Measurements from ENCODE around the gene LHB.
"Not testable (repeated sequence)": the region's sequence is repeated elsewhere in the genome, so short reads cannot be mapped to it uniquely, and the experiment has no call there.

LHB gene

DNA sequence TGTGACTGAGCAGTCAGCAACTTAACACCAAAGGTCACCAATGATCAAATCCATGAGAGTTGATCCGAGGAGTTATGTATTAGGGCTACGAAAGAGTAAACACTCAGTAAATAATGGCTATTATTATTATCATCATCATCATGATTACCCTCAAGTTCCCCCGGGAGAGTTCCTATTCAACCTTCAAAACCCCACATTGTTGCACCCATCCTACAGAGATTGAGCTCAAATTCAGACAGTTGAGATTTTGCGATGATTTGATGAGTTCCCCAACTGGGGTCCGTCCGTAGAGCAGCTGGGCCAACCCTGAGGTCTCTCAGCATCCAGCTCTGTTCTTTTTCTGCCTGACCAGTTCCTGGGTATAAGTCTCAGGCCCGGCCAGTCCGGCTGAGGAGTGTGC is 21.2 kb upstream of the LHB start:
- DNase-seq = not testable (repeated sequence)

DNA sequence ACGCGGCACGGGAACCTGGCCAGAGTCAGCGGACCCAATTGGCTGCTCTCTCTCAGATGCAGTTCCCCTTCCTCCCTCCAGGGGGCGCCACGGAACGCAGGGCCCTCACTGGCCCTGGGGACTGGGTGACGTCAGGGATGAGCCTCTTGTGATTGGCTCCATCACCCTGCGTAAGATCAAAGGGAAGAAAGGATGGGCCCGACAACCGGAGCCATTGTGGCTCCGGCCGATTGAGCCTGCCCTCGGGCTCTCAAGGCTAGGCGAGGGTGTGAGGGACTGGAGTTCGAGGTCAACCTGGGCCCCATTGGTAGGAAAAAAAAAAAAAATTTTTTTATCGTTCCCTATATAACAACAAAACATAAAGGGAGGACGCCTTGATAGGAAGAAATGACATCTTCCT is 19.9 kb upstream of the LHB start, which contains the start of gene CGB1:
Gene CGB1, minus strand, starts transcription at position 81 of the 400 bp plus-strand sequence. CDS start 184 bp downstream, outside the sequence.
- DNase-seq = peak in 1 of 5 donors; percentile 57

DNA sequence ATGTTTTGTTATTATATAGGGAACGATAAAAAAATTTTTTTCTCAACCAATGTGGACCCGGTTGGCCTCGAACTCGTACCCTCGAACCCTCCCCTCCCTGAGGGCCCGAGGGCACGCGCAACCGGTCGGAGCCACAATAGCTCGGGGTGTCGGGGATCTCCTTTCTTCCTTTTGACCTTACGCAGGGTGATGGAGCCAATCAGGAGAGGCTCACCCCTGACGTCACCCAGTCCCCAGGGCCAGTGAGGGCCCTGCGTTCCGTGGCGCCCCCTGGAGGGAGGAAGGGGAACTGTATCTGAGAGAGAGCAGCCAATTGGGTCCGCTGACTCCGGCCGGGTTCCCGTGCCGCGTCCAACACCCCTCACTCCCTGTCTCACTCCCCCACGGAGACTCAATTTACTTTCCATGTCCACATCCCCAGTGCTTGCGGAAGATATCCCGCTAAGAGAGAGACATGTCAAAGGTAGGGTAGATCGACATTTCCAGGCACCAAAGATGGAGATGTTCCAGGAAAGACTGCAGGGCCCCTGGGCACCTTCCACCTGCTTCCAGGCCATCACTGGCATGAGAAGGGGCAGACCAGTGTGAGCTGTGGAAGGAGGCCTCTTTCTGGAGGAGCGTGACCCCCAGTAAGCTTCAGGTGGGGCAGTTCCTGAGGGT is 14.9 kb upstream of the LHB start, which contains the start of gene CGB2:
Gene CGB2, plus strand, starts transcription at position 249 of the 660 bp plus-strand sequence. Its CDS starts 206 bp downstream, at position 455.
- peak in 3 of 5 donors; percentile 25 to 77 (median 40) for DNase-seq

DNA sequence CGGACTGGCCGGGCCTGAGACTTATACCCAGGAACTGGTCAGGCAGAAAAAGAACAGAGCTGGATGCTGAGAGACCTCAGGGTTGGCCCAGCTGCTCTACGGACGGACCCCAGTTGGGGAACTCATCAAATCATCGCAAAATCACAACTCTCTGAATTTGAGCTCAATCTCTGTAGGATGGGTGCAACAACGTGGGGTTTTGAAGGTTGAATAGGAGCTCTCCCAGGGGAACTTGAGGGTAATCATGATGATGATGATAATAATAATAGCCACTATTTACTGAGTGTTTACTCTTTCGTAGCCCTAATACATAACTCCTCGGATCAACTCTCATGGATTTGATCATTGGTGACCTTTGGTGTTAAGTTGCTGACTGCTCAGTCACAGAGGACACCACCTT is 13.4 kb upstream of the LHB start:
- DNase-seq = not testable (repeated sequence)

DNA sequence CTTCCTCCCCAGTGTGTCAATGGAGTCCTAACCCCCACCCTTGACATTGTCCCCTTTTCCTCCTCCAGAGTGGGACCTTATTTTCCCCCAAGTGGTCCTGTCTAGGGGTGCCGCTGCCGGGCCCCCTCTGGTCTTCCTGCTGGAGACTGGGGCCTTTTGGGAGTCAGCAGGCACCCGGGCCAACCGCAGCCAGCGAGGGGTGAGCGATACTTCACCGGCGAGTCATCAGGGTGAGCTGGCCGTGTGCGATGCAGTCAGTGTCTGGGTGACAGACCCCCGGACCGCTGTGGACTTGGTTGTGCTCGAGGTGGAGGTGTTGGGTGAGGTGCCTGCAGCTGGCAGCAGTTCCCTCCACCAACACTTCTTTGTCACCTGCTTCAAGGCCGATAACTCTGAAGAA is 12.9 kb upstream of the LHB start:
- DNase-seq = not testable (repeated sequence)

DNA sequence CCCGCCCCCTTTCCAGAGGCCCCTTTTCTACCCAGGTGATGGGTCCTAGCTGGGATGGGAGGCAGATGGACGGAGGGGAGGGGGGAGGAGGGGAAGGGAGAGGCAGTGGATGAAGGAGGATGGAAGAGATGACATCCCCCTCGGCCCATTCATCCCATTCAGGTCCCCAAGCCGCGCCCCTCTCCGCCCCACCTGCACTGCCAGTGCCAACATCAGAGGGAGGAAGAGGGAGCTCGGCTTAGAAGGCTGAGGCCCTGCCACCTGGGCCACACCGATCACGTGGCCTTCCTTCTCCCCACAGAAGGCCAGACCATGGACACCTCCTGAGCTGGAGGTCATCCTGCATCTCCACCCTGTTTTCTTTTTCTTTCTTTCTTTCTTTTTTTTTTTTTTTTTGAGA is 11.8 kb upstream of the LHB start:
- not testable (repeated sequence) for DNase-seq

DNA sequence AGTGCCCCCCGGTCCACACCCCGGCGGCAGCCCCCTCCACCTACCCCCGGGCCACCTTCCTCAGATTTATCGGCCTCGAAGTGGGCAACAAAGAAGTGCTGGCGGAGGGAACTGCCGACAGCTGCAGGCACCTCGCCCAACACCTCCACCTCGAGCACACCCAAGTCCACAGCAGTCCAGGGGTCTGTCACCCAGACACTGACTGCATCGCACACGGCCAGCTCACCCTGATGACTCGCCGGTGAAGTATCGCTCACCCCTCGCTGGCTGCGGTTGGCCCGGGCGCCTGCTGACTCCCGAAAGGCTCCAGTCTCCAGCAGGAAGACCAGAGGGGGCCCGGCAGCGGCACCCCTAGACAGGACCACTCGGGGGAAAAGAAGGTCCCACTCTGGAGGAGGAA is 8.7 kb upstream of the LHB start:
- DNase-seq = not testable (repeated sequence)

DNA sequence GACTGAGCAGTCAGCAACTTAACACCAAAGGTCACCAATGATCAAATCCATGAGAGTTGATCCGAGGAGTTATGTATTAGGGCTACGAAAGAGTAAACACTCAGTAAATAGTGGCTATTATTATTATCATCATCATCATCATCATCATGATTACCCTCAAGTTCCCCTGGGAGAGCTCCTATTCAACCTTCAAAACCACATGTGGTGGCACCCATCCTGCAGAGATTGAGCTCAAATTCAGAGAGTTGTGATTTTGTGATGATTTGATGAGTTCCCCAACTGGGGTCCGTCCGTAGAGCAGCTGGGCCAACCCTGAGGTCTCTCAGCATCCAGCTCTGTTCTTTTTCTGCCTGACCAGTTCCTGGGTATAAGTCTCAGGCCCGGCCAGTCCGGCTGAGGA is 8.2 kb upstream of the LHB start:
- DNase-seq = not testable (repeated sequence)

DNA sequence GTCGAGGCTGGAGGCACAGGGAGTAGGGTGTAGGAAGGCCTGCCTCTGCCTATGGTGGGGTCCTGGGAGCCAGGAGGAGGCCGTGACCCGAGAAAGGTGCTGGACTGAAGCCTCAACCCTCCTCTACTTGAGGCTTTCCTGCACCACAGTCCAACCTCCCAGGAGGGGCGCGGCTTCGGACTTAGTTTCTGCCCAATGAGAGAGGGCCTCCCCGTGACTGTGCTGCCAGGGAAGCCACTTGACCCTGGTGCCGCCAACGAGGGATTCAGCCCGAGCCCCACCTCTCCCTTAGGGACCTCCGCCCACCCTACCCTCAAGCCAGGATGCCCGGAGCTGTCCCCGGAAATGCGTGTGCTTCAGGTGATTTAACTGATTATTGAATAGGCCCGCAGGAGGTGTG is 7.3 kb upstream of the LHB start, which contains the start of gene CGB3:
Gene CGB3, minus strand, starts transcription at position 101 of the 400 bp plus-strand sequence. CDS start 362 bp downstream, outside the sequence.
- not testable (repeated sequence) for DNase-seq

DNA sequence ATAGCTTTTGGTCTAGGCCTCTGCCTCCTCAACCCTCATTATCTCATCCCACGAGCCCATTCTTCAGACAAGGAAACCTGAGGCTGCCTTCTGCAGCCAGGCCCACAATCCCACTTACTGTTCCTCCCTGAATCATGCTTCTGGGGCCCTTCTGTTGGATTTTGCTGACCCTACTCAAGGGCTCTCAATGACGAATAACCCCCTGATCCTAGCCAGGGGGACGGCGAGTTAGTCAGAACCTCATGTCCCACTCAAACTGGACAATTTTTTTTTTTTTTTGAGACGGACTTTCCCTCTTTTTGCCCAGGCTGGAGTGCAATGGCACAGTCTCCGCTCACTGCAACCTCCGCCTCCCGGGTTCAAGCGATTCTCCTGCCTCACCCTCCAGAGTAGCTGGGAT is 5.2 kb upstream of the LHB start:
- no peak for DNase-seq

DNA sequence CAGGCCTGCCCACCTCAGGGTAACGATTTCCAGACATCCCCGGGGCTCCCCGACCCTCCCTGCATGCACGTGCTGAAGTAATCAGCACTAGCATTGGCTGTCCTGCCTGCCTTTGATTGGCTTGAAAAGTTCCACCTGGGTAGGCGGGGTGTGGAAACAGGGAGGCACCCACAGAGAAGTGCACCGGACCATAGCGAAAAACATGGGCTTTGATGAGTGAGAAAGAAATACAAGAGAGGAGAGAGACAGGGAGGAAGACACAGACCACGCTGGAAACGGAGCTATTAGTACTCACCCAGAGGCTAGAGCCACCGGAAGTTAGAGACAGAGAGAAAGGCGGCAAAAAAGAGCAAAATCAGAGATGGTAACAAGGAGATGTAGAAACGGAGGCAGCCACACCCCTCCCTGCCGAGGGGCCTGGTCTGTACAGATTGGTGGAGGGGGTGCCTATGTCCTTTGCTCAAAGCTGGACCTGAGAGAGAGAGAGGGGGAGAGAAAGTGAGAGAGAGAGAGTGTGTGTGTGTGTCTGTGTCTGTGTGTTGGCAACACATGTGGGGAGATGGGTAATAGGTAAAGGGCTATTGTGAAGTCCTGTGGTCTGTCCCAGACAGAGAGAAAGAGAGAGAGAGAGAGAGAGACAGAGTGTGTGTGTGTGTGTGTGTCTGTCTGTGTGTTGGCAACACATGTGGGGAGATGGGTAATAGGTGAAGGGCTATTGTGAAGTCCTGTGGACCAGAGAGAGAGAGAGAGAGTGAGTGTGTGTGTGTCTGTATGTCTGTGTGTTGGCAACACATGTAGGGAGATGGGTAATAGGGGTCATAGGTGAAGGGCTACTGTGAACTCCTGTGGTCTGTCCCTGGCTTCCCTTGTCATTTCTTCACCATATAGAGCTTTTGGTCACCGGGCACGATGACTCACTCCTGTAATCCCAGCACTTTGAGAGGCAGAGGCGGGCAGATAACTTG is 4.3 kb upstream of the LHB start:
- no peak for DNase-seq

DNA sequence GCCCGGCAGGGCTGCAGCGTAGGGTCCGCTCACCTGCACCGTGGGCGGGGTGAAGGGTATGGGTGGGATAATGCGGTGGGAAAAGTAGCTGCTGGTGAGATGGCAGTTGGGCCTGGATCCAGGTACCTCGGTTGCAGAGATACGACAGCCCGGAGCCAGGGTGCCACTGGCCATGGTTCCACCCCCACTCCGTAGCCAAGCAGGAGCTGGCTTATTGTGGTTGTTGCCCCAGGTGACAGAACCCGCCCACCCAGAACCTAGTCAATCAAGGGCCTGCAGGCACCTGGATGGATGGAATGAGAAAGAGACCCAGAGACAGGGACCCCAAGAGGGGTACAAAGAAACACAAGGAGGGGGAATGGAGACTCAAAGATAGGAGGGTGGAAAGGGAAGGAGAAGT is 3.5 kb upstream of the LHB start:
- no peak for DNase-seq

DNA sequence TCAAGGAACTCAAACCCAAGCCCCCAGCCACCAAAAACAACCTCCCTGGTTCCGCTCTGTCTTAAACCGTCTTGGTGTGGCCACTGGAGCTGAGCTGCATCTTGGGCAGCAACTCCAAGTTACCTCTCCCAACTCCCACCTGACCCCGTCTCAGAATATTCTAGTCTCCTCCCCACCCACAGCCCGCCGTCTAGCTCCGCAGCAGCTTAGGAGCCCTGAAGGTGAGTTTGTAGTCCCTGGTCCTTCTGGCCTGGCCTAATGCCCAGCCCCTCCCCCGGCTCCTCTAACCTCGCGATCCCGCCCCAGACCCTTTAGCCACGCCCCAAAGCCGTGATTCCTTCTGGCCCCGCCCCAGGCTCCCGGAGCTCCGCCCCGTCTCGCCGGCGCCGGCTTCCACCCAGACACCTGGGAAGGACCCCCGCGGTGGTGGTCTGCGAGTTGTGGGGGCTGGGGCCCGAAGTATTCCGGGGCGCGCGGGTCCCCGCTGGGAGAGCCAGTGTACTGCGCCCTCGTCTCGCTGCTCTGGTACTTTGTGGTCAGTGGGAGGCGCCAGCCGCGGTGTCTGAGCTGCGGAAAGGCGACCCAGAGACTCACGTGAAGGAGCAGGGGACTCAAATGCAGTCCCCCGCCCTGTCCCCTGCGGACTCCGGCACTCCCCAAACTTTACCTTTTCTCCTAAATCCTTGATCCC is 2.5 kb upstream of the LHB start:
- DNase-seq = peak; percentile 41 to 60 (median 51)

DNA sequence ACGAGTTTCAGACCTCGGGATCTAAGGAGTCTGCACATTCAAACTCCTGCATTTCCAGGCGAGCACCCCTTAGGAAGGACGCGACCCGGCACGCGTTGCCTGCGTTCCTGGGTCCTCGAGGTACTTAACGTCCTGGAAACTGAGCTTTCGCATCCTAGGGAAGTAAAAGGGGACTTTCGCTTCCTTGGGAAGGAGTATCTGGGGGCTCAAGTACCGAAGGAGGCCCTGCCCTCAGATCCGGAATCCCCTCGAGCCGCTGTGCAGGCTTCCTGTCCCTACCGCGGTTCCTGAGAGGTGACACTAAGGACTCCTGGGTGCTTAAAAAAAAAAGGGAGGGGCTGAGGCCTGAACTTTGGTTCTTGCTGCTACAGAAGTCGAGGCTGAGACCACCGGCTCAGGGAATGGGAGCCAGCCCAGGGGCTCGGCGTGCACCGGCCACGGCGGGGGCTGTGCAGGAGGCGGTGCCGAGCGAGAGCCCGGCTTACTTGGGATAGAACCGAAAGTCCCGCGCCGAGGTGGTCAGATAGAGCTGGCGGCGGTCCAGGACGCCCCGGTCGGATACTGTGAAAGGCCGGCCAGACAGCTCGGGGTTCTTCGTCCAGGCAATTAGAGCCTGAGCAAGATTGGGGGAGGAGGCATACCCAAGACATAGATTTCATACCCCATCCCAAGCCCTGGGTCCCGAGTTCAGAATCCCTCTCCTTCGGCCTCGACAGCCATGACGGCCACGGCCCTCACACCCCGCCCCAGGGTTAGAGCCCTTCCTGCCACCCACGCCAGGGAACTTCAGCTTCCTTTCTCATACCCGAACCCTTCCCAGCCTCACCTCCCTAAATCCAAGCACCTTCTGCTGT is 1.7 kb upstream of the LHB start:
- not testable (repeated sequence) for DNase-seq

DNA sequence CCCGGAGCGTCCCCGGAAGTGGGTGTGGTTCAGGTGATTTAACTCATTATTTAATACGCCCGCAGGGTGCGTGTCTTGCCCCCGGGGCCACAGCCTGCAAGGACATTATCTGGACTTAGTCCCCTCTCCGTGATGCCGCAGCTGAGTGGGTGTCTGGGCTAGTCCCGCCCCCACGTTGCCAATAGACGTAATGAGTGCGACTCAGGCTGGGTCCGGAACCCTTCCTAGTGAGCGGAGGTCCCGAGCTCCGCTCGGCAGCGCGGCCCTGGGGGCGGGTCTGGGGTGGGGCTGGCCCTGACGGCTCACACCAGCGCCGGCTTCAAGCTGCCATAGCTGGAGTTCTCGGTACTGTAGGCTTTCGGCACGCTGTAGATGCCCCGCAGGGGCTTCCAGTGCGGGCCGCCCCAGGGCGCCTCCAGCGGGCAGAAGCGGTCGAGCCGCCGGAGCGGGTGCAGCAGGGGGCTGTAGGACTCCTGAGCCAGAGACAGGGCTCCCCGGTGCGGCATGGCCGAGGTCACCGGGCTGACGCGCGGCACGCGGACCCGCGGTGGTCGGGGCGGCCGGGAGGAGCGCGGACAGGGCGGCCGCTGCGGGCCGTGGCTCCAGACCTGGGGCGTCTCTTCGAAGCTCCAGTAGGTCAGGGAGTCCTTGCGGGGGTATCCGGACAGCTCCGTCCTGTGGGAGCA is 918 bp upstream of the LHB start:
- peak; percentile 42 to 61 (median 56) for DNase-seq

DNA sequence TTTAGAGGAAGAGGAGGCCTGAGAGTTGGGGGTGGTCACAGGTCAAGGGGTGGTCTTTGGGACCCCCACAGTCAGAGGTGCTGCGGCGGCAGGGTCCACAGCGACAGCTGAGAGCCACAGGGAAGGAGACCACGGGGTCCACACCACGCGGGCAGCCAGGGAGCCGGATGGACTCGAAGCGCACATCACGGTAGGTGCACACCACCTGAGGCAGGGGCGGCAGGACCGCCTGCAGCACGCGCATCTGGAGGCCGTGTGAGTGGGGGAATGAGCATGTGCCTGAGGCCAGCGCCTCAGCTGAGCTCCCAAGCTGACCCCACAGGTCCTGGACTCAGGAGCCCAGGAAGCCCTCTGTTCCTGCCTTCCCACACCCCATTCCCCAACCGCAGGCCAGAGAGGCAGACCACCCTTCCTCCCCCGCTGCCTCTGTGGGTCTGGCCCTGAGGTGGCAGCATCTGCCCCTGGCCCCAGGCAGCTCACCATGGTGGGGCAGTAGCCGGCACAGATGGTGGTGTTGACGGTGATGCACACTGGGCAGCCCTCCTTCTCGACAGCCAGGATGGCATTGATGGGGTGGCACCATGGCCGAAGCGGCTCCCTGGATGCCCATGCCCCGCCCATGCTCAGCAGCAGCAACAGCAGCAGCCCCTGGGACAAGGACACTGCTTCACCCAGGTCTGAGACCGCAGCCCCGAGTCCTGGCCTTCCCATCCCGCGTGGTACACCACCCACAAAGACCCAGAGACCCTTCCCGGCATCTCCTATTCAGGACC is 638 bp downstream of the LHB start:
- DNase-seq = no peak

DNA sequence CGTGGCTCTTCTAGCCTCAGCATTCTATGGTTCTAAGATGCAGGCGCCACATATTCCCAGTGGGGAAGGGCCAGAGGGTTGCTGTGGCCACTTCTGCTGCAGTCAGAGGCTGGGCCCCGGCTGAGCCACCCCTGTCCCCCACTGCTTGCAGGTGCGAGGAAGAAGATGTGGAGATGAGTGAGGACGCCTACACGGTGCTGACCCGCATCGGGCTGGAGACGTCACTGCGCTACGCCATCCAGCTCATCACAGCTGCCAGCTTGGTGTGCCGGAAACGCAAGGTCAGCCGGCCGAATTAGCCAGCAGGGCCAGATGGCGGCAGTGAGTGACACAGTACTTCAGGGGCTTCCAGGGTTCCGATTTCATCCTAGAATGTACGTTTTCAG is 2.0 kb downstream of the LHB start:
- DNase-seq = no peak

DNA sequence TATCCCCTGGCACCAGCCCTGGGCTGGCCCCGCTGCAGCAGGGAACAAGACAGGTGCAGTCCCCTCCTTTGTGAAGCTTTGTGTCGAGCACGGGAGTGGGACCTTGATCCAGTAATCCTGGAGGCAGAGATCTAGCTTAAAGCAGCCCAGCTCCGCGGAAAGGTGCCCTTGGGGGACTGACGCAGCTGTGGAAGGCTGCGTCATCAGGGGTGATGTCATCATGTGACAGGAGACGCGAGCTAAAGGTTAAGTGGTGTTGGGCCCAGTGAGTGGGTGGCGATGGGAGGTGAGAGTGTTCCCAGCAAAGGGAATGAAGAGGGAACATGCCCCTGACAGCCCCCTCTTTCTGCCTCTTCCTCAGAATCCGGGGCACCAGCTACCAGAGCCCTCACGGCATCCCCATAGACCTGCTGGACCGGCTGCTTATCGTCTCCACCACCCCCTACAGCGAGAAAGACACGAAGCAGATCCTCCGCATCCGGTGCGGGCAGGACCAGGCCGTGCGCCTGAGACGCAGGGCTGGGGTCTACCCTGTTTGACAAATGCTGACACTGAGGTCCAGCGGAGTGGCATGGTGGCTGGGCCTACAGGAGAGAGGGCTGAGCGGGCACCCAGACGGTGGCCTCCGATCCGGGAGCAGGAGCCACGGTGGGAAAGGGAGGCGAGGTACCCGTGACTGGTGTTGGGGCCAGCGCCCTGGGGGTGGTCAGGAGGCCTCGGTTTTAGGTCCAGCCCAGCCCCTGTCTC is 2.6 kb downstream of the LHB start:
- no peak for DNase-seq

DNA sequence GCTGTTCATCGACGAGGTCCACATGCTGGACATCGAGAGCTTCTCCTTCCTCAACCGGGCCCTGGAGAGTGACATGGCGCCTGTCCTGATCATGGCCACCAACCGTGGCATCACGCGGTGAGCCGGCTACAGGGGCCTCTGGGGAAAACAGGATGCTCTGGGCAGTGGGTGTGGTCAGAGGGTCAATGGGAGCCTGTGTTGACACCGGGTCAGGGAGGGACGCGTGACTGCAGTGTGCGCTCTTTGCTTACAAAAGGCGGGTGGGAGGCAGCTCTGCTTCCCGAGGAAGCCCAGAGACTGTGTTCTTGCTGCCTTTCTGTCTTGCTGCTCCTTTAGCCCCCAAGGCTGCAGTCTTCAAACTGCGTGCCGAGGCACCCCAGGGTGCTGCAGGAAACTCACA is 5.7 kb downstream of the LHB start:
- DNase-seq = no peak

DNA sequence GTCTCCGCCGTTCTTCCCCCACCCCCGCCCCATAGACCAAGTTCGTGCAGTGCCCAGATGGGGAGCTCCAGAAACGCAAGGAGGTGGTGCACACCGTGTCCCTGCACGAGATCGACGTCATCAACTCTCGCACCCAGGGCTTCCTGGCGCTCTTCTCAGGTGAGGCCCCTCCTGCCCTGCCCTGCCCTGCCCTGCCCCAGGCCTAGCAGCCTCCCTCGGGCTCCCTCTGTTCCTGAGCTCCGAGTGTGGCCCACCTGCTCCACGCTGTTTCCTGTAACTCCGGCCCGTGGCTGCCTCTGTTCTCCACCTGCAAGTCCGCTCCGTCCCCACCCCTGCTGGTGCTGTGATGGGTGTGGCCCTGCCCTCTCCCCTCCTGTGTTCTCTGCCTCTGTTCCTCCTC is 6.4 kb downstream of the LHB start:
- no peak for DNase-seq

Measured in T-helper 1 cell (primary cell).